HepG2 (cell line): Measurements from ENCODE around the gene UPF3A. TPM values are rescaled to one million over a fixed set of nuclear protein-coding genes. Genes with fewer than 3 reads are reported as not detected.

ENCODE experiments used
- ATRX ChIP-seq: sonication (generic); formaldehyde crosslinking; IDR thresholded peaks from 2 replicates; pipeline ENCODE4 v1.4.0; 2020; ENCODE audit warnings: missing genetic modification reagents, borderline replicate concordance
- BCL6 ChIP-seq: IDR thresholded peaks from 2 replicates; pipeline ENCODE4 v1.6.1; 2016; ENCODE audit warnings: missing genetic modification reagents, missing compliant biosample characterization
- CBFB ChIP-seq: sonication (generic); formaldehyde crosslinking; IDR thresholded peaks from 2 replicates; pipeline ENCODE4 v1.4.0; 2020; ENCODE audit warnings: missing genetic modification reagents
- CHCHD3 ChIP-seq: sonication (generic); formaldehyde crosslinking; IDR thresholded peaks from 2 replicates; pipeline ENCODE4 v1.8.0; 2022; ENCODE audit warnings: mild to moderate bottlenecking, missing genetic modification reagents, moderate library complexity
- FOXA3 ChIP-seq: IDR thresholded peaks from 2 replicates; pipeline ENCODE4 v1.6.1; 2016; ENCODE audit warnings: missing genetic modification reagents, missing compliant biosample characterization
- FOXK2 ChIP-seq: fragments of 450-650 bp; IDR thresholded peaks from 2 replicates; pipeline ENCODE4 v1.6.1; 2016
- GATA4 ChIP-seq: sonication (generic); IDR thresholded peaks from 2 replicates; pipeline ENCODE4 v1.6.1; 2016; ENCODE audit warnings: antibody characterized with exemption, low read depth, borderline replicate concordance
- MZF1 ChIP-seq: sonication (generic); formaldehyde crosslinking; IDR thresholded peaks from 2 replicates; pipeline ENCODE4 v1.8.1; 2023; ENCODE audit warnings: mild to moderate bottlenecking, missing genetic modification reagents, borderline replicate concordance
- NONO ChIP-seq, 2 experiments: fragments of 450-650 bp in 1 of 2; sonication (generic) in 1 of 2; formaldehyde crosslinking in 1 of 2; IDR thresholded peaks in 1 of 2; conservative IDR thresholded peaks in 1 of 2; 2 replicates each; pipeline versions ENCODE4 v1.6.1 to v1.8.0; 2017 to 2022; ENCODE audit warnings: mild to moderate bottlenecking in 1 of 2, missing genetic modification reagents in 1 of 2, moderate library complexity in 1 of 2
- POLR2A ChIP-seq, 2 experiments: IDR thresholded peaks; 2 replicates each; pipeline ENCODE4 v1.6.1; 2011; ENCODE audit warnings: low read depth in 2 of 2, low read length in 2 of 2, mild to moderate bottlenecking in 1 of 2, moderate library complexity in 1 of 2; ENCODE audit not compliant: insufficient read depth in 1 of 2
- SUZ12 ChIP-seq: fragments of 150-350 bp; IDR thresholded peaks from 2 replicates; pipeline ENCODE4 v1.6.1; 2014; ENCODE audit warnings: low read depth, low read length
- ZNF510 ChIP-seq: sonication (generic); formaldehyde crosslinking; IDR thresholded peaks from 2 replicates; pipeline ENCODE4 v1.4.0; 2020; ENCODE audit warnings: low read depth, mild to moderate bottlenecking, missing genetic modification reagents
- ZNF879 ChIP-seq: sonication (generic); formaldehyde crosslinking; IDR thresholded peaks from 2 replicates; pipeline ENCODE4 v1.8.1; 2023; ENCODE audit warnings: missing genetic modification reagents
- polyA plus RNA-seq, 8 experiments: library from polyadenylated mRNA; depleted of rRNA in 3 of 8; stranded (reverse) in 7 of 8; unstranded in 1 of 8; fragments of >200 nt; fragmentation: Illumina TruSeq in 4 of 8; extraction: Trizol in 4 of 8; gene quantifications; 2 replicates each; pipeline versions ENCODE4 v1.2.1 to v1.2.3, GENCODE V29; 2011 to 2016; ENCODE audit warnings: low read depth in 4 of 8, missing spikeins in 1 of 8, mixed read lengths in 1 of 8; ENCODE audit not compliant: insufficient read depth in 1 of 8
- total RNA-seq, 5 experiments: library from RNA; depleted of rRNA; stranded (reverse); fragments of >200 nt; fragmentation: Illumina TruSeq; extraction: Trizol; gene quantifications; 2 replicates each; pipeline ENCODE4 v1.2.3, GENCODE V29; 2016; ENCODE audit warnings: low read depth in 1 of 5
- TF ChIP-seq, protein P1 (sequence below): sonication (generic); formaldehyde crosslinking; IDR thresholded peaks from 2 replicates; pipeline ENCODE4 v1.4.0; 2020; ENCODE audit warnings: missing genetic modification reagents, borderline replicate concordance
- TF ChIP-seq, protein P2 (sequence below): sonication (generic); formaldehyde crosslinking; IDR thresholded peaks from 2 replicates; pipeline ENCODE4 v1.4.0; 2020; ENCODE audit warnings: mild to moderate bottlenecking, missing genetic modification reagents
- TF ChIP-seq, protein P3 (sequence below): sonication (generic); formaldehyde crosslinking; IDR thresholded peaks from 2 replicates; pipeline ENCODE4 v1.5.0; 2020; ENCODE audit warnings: mild to moderate bottlenecking, missing genetic modification reagents, borderline replicate concordance
- TF ChIP-seq, protein P4 (sequence below): sonication (generic); formaldehyde crosslinking; IDR thresholded peaks from 2 replicates; pipeline ENCODE4 v1.4.0; 2020; ENCODE audit warnings: missing genetic modification reagents

UPF3A gene
- total and polyA plus RNA-seq, 2 of the 13 experiments (the other 11 are each of a cell fraction or from before 2014, with no cell fraction given): 60.2 to 63.8 TPM

DNA sequence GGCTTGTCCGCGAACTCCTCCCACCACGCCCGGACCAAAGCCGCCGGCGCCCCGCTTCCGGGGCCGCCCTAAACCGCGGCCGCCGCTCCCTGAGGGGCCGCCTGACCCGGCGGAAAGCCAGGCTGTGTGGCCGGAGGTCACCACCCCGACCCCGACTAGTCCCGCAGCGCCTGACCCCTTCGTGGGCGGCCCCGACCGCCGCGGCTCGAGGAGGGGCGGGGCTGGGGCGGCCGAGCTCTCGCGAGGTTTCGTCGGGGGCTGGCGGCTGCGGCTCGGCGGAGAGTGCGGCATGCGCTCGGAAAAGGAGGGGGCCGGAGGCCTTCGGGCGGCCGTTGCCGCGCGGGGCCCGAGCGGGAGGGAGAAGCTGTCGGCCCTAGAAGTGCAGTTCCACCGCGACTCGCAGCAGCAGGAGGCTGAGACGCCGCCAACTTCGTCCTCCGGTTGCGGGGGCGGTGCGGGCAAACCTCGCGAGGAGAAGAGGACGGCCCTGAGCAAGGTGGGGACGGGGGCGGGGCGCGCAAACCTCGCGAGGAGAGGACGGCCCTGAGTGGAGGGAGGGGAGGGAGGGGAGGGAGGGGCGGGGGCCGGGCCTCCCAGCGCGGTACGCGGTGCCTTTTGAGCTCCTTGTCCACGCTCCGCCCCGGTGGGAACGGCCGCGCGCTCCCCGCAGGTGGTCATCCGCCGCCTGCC, at the start of gene UPF3A (continued):
- TF ChIP-seq, protein P1, sequence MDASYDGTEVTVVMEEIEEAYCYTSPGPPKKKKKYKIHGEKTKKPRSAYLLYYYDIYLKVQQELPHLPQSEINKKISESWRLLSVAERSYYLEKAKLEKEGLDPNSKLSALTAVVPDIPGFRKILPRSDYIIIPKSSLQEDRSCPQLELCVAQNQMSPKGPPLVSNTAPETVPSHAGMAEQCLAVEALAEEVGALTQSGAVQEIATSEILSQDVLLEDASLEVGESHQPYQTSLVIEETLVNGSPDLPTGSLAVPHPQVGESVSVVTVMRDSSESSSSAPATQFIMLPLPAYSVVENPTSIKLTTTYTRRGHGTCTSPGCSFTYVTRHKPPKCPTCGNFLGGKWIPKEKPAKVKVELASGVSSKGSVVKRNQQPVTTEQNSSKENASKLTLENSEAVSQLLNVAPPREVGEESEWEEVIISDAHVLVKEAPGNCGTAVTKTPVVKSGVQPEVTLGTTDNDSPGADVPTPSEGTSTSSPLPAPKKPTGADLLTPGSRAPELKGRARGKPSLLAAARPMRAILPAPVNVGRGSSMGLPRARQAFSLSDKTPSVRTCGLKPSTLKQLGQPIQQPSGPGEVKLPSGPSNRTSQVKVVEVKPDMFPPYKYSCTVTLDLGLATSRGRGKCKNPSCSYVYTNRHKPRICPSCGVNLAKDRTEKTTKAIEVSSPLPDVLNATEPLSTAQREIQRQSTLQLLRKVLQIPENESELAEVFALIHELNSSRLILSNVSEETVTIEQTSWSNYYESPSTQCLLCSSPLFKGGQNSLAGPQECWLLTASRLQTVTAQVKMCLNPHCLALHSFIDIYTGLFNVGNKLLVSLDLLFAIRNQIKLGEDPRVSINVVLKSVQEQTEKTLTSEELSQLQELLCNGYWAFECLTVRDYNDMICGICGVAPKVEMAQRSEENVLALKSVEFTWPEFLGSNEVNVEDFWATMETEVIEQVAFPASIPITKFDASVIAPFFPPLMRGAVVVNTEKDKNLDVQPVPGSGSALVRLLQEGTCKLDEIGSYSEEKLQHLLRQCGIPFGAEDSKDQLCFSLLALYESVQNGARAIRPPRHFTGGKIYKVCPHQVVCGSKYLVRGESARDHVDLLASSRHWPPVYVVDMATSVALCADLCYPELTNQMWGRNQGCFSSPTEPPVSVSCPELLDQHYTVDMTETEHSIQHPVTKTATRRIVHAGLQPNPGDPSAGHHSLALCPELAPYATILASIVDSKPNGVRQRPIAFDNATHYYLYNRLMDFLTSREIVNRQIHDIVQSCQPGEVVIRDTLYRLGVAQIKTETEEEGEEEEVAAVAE (CRISPR knock-in tag): no peak
- peak; percentile 36 for TF ChIP-seq FOXA3 (CRISPR knock-in tag)
- TF ChIP-seq ATRX: no peak
- TF ChIP-seq, protein P2, sequence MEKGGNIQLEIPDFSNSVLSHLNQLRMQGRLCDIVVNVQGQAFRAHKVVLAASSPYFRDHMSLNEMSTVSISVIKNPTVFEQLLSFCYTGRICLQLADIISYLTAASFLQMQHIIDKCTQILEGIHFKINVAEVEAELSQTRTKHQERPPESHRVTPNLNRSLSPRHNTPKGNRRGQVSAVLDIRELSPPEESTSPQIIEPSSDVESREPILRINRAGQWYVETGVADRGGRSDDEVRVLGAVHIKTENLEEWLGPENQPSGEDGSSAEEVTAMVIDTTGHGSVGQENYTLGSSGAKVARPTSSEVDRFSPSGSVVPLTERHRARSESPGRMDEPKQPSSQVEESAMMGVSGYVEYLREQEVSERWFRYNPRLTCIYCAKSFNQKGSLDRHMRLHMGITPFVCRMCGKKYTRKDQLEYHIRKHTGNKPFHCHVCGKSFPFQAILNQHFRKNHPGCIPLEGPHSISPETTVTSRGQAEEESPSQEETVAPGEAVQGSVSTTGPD (CRISPR knock-in tag): no peak
- no peak for TF ChIP-seq MZF1 (CRISPR knock-in tag)
- TF ChIP-seq, protein P3, sequence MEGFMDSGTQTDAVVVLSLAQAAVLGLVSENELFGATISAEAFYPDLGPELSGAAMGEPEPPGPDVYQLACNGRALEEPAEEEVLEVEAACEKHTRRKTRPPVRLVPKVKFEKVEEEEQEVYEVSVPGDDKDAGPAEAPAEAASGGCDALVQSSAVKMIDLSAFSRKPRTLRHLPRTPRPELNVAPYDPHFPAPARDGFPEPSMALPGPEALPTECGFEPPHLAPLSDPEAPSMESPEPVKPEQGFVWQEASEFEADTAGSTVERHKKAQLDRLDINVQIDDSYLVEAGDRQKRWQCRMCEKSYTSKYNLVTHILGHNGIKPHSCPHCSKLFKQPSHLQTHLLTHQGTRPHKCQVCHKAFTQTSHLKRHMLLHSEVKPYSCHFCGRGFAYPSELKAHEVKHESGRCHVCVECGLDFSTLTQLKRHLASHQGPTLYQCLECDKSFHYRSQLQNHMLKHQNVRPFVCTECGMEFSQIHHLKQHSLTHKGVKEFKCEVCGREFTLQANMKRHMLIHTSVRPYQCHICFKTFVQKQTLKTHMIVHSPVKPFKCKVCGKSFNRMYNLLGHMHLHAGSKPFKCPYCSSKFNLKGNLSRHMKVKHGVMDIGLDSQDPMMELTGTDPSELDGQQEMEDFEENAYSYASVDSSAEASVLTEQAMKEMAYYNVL: no peak
- no peak for TF ChIP-seq GATA4
- TF ChIP-seq BCL6: peak; percentile 33; the same call in 1 of the 2 replicates
- no peak for TF ChIP-seq CHCHD3
- TF ChIP-seq NONO (IDR thresholded peaks at IDR 0.05): no peak
- peak; percentile 90 for TF ChIP-seq NONO (CRISPR knock-in tag; conservative IDR thresholded peaks at IDR 0.05)
- TF ChIP-seq CBFB: peak; percentile 87
- TF ChIP-seq ZNF510: no peak
- TF ChIP-seq, protein P4, sequence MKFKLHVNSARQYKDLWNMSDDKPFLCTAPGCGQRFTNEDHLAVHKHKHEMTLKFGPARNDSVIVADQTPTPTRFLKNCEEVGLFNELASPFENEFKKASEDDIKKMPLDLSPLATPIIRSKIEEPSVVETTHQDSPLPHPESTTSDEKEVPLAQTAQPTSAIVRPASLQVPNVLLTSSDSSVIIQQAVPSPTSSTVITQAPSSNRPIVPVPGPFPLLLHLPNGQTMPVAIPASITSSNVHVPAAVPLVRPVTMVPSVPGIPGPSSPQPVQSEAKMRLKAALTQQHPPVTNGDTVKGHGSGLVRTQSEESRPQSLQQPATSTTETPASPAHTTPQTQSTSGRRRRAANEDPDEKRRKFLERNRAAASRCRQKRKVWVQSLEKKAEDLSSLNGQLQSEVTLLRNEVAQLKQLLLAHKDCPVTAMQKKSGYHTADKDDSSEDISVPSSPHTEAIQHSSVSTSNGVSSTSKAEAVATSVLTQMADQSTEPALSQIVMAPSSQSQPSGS: peak; percentile 54; the same call in 1 of the 2 replicates
- no peak for TF ChIP-seq SUZ12
- no peak; the same call in 1 of the 2 replicates for TF ChIP-seq ZNF879
- no peak for TF ChIP-seq FOXK2
- TF ChIP-seq POLR2A (IDR thresholded peaks at IDR 0.05; ENCODE audit: insufficient read depth in 1 of 2, low read depth in 2 of 2, low read length in 2 of 2): peak; percentile 82 to 88
